Measurements from ENCODE around the gene VPS37D.

The VPS37D gene

DNA sequence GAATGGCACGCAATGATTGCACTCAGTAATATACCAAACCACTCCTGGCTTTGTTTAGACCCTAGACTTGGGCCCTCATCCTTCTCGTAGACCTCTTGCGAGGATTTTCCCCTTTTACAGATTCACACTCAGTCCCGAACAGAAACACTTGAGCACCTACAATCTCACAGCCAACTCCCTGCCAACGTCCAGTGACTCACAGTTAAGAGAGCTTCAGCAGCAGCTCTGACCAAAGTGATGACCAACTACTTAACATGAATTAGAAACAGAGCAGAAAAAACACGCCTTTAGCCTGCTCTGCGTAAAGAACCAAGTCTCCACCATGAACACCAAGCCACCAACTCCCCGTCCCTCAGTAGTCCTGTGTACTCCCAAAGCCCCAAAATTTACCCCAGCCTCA is 13.4 kb downstream of the VPS37D start:
- no peak for DNase-seq (ENCODE audit: low spot score)

DNA sequence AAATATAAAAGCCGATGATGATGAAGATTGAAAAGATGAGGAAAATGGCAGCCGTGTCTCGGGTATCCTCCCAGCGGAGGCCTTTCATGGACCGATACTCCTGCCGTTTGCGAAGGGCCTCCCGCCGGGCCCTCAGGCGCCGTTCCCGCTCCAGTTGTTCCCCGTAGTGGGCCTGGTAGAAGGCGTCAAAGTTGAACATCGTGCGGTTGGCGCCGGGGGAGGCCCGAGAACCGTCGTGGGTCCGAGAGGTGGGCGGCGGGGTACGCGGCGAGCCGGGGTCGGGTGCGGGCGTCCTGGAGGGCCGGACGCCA is 15.1 kb downstream of the VPS37D start:
- no peak for DNase-seq (ENCODE audit: low spot score)

DNA sequence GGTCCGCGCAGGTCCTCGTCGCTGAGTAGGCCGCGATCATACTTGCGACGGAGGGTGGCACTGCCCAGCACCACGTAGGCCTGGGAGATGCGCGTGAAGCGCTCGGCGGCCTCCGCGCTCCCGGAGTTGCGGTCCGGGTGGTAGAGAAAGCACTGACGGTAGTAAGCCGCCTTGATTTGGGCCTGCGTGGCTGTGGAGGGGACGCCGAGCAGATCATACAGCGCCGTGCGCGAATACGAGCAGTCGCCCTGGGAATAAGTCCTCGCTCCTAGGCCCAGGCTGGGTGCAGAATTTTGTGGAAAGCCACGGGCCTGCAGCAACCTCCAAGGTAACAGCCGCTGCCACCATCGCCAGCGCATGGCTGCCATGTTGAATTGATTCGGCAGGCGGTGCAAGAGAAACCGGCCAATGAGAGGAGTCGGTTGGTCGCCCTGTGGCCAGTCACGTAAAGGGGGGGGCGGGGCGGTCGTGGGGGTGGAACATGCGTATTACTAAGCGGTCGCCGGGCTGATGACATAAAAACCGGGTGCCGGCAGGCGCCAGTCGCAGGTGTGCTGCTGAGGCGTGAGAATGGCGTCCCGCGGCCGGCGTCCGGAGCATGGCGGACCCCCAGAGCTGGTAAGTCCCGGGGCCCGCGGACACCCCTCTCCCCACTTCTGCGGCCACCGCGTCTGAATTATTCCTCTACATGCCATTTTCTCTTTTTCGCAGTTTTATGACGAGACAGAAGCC is 15.6 kb downstream of the VPS37D start, which contains the start of the genes BUD23 and DNAJC30:
Gene BUD23 (plus strand): TSS at position 542 of the 732 bp plus-strand sequence. CDS start 29 bp downstream, at position 571.
Gene DNAJC30 (minus strand): TSS at position 398 of the 732 bp plus-strand sequence. CDS start 30 bp downstream, at position 368.
- peak; percentile 96 for DNase-seq (ENCODE audit: low spot score)

DNA sequence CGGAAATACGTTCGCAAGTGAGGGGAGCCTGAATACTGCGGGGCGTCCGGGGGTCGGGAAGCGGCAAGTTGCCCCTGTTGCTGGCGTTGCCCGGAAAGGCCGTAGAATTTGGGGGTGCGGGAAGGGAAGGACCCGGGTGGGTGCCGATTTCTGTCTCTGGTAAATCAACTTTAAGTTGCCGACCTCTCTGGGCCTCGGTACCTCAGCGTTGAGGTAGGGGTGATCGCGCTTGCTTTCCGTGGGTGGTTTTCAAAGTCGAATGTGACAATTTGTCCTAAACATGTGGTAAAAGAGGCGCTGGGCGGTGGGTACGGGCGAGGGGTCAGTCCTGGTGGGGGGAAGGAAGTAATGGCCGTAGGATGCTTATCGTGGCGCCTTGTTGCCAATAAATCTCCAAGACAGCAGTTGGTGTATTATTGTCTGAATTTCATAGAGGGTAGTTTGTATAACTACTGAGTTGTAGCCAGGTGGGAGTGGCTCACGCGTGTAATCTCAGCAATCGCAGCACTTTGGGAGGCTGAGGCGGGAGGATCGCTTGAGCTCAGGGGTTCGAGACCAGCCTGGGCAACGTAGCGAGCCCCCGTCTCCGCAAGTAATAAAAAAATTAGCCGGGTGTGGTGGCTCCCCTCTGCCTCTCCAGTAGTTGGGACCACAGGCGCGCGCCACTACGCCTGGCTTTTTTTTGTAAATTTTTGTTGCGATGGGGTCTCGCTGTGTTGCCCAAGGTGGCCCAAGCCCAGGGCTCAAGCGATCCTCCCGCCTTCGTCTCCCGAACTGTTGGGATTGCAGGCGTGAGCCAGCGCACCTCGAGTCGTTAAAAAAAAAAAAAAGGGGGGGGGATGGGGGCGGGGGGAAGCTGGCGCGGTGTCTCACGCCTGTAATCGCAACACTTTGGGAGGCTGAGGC is 16.4 kb downstream of the VPS37D start:
- DNase-seq (ENCODE audit: low spot score): no peak

DNA sequence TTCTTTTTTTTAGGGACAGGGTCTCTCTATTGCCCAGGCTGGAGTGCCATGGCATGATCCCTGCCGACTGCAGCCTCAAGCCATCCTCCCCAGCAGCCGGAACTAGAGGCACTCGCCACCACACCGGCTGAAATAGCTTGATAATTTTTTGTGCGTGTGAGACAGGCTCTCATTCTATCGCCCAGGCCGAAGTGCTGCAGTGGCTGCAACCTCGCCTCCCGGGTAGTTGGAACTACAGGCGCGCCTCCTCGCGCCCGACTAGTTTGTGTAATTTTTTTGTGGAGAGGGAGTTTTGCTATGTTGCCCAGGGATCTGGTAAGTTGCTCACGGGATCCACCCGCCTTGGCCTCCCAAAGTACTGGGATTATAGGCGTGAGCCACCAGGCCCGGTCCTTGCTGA is 17.7 kb downstream of the VPS37D start:
- no peak for DNase-seq (ENCODE audit: low spot score)

DNA sequence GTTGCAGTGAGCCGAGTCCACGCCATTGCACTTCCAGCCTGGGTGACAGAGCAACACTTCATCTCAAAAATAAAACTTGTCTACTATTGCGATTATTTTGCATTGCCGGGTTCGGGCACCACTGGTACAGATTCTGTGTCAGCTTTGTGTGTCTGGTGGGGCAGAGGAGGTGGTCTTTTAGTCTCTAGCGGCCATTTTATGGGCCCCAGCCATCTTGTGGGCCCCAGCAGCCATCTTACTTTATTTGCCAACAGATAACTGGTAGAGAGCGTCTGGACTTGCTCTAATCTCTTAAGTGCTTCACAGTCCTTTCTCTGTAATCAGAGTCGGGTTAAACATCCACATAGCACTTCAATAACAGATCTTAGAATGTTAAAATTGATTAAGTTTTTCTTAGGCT is 20.7 kb downstream of the VPS37D start:
- no peak for DNase-seq (ENCODE audit: low spot score)

DNA sequence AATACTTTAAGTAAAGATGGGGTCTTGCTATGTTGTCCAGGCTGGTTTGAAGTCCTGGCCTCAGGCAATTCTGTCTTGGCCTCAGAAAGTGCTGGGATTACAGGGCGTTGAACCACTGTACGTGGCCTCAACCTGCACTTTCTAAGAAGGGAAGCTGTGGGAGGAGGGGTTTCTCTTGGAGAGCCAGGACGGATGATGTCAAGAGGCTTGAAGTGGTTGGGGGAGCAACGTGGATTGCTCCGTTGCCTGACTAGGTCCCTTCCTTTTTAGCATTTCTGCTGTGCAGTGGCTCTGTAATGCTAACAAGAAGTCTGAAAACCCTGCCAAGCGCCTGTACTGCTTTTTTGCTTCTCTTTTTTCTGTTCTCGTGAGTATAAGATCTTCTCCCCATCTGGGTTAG is 23.0 kb downstream of the VPS37D start:
- no peak for DNase-seq (ENCODE audit: low spot score)

DNA sequence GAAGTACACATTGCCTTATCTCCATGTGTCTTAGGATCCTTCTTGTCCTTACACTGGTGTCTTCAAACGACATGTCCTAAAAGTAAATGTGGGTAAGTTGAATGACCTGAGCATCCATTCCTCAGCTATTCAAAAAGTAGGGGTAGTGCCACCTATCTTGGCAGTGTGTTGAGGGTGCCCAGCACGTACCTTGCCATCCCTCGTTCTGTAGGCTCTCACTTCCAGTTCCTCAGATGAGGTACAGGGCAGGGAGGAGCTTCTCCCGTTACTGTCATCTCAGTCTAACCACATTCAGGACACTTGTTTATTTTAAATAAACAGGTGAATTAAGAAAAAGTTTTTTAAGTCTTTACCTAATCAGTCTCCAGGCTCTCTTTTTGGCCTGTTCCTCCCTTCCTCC is 28.7 kb downstream of the VPS37D start:
- DNase-seq (ENCODE audit: low spot score): no peak

DNA sequence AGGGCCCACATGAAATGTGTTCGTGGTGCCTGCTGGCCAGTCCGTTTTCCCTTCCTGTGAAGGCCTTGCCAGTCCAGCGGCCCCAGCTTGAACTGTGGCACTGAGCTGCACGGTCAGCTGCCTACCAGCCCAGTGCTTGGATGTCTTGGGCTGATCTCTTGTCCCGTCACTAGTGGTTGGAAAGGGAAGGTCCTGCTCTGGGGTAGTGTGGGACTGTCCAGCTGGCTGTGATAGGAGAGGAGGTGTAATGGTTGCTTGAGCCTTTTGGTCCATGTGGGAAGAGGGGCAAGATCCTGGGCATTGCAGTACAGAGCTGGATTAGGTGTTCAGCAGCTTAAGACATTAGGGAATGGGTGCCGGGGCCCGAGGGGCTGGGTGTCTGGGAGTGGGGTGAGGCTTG is 30.8 kb downstream of the VPS37D start:
- no peak for DNase-seq (ENCODE audit: low spot score)

DNA sequence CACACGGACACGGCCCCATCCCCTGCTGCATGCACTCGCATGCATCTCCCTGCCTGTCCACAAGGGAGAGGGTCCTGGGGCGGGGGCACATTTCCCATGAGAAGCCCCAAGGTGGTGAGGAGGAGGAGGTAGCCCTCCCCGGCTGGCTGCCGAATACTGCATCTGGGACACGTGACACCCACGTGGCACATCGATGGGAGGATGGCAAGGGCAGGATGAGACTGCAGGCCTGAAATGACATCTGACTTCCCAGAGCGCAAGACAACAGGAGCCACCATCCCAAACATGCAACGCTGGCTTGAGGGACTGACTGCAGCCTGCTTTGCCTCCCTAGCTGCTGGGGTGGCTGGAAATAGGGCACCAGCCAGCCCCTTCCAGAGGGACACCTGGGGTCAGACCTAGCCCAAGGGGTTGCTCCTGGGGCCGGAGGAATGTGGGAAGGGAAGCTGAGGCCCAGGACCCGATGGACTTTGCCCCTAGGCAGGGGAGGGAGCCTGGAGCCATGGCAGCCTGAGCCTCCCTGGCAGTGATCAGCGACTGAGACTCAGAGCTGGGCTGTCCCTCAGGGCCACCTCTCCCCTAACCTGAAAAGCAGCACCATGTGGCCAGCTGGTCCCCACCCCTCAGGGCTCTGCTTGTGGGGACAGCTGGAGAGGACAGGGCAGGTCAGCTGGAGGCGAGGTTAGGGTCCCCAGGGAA is 31.9 kb downstream of the VPS37D start:
- no peak for DNase-seq (ENCODE audit: low spot score)

DNA sequence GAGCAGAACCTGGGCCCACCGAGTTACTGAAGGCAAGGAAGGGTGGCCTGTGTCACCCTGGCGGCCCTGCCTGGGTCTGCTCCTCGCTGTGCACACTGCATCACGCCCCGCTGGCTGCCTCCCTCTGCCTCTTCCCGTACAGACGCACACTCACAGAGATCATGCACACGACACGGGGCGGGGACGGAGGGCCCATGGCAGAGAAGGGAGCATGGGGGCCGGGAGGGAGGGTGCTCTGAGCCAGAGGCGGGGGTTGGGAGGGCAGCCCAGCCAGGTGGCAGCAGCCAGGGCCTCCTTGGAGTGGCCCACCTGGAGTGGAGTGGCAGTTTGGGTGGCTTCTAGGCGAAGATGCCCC is 32.4 kb downstream of the VPS37D start:
- DNase-seq (ENCODE audit: low spot score): no peak

DNA sequence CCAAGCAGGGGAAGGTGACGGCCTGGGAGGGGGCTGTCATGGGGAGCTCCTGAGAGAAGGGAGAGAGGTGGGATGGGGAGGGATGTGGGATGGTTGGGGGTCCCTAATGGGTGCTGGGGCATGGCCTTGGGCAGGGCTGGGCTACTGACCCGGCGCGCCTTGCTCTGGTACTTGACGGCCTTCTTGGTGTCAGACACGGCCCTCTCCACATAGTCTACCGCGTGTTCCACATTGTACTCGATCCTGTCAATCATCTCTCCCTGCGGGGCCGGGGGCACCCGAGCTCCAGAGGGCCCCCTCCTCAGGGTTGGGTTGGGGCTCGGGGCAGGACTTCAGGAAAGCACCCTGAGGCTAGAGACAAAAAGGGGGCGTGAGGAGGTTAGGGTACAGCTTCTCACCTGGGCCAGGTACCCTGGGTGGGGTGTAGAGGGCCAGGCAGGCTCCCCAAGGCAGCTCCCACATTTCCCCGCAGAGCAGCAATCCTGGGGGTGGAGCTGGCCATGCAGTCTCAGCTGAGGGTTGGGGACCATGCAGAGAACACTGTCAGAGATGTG is 33.0 kb downstream of the VPS37D start:
- DNase-seq (ENCODE audit: low spot score): no peak

DNA sequence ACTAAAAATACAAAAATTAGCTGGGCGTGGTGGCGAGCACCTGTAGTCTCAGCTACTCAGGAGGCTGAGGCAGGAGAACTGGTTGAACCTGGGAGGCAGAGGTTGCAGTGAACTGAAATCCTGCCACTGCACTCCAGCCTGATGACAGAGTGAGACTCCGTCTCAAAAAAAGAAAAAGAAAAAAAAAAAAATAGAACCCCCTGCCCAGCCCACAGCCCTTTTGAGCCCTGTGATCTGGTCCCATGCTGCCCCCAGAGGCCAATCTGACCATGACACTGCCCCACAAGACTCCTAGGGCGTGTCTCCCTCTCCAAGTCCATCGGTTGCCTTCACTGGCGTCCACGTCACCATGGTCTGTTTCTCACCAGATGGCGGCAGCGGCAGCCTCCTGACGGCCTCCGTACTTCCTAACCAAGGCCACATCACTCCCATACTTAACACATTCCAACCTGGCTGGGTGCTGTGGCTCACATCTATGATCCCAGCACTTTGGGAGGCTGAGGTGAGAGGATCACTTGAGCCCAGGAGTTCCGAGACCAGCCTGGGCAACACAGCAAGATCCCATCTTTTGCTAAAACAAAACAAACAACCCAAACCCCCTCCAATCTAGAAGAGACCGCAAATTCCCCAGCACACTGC is 33.8 kb downstream of the VPS37D start:
- peak; percentile 50 for DNase-seq (ENCODE audit: low spot score)

DNA sequence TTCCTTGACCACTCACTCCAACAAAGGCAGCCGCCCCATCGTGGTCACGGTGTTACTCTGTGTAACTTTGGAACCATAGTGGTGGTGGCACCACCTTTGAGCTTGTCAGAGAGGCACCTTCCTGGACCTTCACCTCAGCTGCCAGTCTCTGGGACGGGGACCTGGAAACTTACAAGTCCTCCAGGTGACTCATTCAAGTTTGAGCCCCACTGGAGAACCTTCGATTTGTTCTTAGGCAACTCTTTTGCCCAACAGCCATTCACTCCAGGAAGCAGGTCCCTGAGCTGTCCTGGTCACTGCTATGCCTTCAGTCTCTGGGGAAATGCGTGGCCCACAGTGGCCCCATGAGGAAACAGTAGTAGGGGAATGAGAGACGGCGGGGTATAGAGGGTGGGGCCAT is 34.6 kb downstream of the VPS37D start:
- DNase-seq (ENCODE audit: low spot score): no peak

DNA sequence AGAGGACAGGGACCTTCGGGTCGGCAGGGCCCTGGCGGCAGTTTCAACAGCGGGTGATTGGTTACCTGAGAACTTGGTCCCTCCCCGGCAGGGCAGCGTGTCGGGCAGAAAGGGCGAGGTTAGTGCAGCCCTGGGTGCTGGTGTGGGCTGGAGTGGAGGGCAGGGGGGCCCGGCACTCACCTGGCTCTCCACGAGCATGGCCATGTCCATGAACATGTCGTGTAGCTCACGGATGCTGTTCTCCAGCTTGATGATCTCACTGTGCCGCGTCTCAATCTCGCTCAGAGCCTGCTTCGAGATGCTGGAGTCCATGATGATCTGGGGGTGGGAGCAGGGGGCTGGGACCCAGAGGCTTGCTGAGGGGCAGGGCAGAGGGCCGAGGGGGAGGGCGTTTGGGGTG is 35.0 kb downstream of the VPS37D start:
- DNase-seq (ENCODE audit: low spot score): no peak

DNA sequence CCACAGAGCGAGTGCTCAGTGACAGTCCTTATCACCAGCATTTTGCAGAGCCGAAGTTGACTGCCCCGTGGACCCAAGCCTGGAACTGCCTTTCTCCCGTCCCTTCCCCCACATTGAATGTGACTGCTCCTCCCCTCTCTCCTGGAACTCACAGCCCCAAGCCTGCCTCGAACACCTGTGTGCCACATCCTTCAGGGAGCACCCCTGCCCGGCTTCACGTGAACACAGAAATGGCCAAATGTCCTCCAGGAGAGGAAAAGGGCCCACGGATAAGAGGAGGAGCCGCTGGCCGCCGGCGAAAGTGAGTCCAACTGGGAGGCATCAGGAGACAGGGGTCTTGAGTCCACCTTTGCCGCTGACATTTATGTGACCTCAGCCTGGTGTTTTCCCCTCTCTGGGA is 35.6 kb downstream of the VPS37D start:
- no peak for DNase-seq (ENCODE audit: low spot score)

DNA sequence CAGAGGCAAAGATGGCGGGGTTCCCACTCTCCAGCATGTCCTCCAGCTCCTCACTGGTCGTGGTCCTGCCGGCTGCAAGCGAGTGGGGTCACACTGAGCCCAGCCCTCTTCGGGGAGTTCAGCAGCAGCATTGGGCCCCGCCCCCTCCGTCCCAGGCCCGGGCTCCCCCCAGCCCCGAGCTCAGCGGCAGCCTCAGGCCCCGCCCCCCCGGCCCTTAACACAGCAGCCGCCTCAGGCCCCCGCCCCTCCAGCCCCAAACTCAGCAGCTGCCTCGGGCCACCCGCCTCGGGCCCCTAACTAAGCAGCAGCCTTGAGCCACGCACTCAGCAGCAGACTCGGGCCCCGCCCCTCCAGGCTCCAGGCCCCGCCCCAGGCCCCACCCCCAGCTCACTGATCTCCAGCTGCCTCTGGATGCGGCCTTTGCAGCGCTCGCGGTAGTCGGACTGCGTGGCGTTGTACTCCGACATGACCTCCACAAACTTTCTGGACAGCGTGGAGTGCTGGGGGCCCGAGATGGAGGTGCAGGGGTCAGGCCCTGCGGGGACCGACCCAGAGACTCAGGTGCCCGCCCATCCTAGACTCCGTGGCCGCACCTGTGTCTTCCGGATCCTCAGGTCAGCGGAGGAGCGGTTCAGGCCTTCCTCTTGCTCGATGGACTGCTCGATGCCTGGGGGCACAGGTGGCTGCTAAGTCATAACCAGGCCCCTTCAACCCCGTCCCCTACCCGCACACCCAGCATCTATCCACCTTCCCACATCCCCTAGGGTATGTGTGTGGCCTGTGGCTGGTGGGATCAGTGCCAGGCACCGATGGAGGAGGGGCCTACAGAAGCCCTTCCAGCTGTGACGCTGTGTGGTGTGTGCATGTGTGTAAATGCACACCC is 36.4 kb downstream of the VPS37D start:
- DNase-seq (ENCODE audit: low spot score): peak; percentile 67

DNA sequence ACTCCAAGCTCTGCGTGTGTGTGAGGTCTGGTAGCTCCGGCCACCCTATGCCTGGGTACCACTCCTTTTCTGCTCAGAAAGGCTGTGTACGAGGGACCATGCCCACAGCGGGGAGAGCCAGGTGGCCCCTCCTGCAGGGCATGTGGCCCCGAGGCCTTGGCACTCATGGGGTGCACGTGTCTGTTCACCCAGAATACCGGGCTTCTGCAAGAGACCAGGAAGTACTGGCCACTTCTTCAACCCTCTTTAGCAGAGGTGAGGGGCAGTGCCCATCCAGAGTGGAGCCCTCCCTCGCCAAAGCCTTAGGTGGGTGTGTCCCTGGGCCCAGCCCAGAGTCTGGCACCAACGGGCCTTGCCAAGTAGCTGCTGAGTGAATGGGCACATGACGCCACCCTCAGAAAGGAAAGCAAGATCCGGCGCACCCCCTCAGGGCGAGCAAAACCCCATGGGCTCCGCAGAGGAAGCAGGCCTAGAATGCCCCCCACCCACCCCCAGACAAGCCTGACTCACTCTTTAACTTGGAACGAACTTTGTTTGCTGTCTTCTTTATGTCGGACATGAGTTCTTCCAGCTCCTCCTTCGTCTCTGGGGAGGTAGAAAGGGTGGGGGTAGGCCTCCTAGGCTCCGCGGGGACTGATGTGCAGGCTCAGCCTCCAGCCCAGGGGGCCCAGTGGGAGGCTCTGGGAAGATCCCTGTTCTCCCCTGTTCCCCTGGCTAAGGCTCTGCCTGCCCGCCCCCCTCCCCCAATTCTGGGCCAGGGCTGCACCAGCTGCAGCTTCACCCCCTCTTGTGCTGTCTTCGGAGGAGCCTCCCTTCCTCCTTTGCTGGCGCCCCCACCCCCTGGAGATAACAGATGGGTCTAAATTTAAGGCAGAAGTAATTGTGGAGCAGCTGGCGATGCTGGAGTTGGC is 37.3 kb downstream of the VPS37D start:
- DNase-seq (ENCODE audit: low spot score): no peak

DNA sequence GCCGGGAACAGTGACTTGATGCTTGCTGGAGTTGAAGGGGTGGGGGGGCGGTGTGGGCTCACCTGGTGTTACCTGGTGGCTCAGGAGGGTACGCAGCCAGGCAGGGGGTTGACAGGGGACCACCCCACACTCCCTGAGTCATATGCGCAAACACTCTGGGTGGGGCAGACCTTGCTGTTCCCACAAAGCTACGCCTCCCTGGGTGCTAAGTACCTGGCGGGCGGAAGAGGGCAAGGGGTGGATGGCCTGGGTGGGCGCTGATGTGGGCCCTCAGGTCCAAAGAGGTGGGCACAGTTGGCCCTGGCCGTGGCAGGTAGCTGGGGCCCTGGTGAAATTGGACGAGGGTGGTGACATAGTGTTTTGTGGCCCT is 37.9 kb downstream of the VPS37D start:
- DNase-seq (ENCODE audit: low spot score): no peak
